ENCODE measurements around the gene BRD3OS.

- TF ChIP-seq CTCF (conservative IDR thresholded peaks at IDR 0.05; ENCODE audit: low read depth in 2 of 2) (no peak), JUNB (IDR thresholded peaks at IDR 0.05; ENCODE audit: unreplicated experiment) (no peak), CREB1 (CRISPR knock-in tag; IDR thresholded peaks at IDR 0.05; ENCODE audit: low read depth) (no peak), EZH2 (IDR thresholded peaks at IDR 0.05; ENCODE audit: low read depth, unreplicated experiment) (no peak), REST (IDR thresholded peaks at IDR 0.05; ENCODE audit: unreplicated experiment) (no peak), EZH2phosphoT487 (IDR thresholded peaks at IDR 0.05; ENCODE audit: unreplicated experiment) (no peak), POLR2AphosphoS5 (IDR thresholded peaks at IDR 0.05; ENCODE audit: low read depth) (no peak), ETS1 (IDR thresholded peaks at IDR 0.05) (no peak), ZNF331 (CRISPR knock-in tag; IDR thresholded peaks at IDR 0.05; ENCODE audit: low read depth) (no peak), STAT1 (IDR thresholded peaks at IDR 0.05; ENCODE audit: unreplicated experiment) (no peak), NANOG (IDR thresholded peaks at IDR 0.05; ENCODE audit: borderline replicate concordance) (no peak)
Measured at GRCh38 chr9:134065612-134066419, 40.5 kb downstream of the BRD3OS start.
